VCaP (cell line): ENCODE measurements around the gene HNF1B.
"Not testable (repeated sequence)": the region's sequence is repeated elsewhere in the genome, so short reads cannot be mapped to it uniquely, and the experiment has no call there.

Source experiments
- H3K27ac ChIP-seq: fragments of 450-650 bp; 2 replicates; pipeline ENCODE4 v1.5.1; 2017
- CTCF ChIP-seq: fragments of 450-650 bp; conservative IDR thresholded peaks from 2 replicates; pipeline ENCODE4 v1.5.1; 2017; ENCODE audit warnings: mild to moderate bottlenecking, moderate library complexity

HNF1B gene

GRCh38 chr17:37693328-37693727 is 51.5 kb downstream of the HNF1B start:
- no peak for TF ChIP-seq CTCF
- no peak overlapping the region for H3K27ac ChIP-seq

- H3K27ac ChIP-seq, result no peak overlapping the region
- no peak for TF ChIP-seq CTCF
Measured at GRCh38 chr17:37691807-37692206, 53.1 kb downstream of the HNF1B start.

- TF ChIP-seq CTCF, result no peak
- no peak overlapping the region for H3K27ac ChIP-seq
Measured at GRCh38 chr17:37689317-37689716, 55.5 kb downstream of the HNF1B start.

- TF ChIP-seq CTCF, result no peak
- no peak overlapping the region for H3K27ac ChIP-seq
Measured at GRCh38 chr17:37683454-37683984, 61.3 kb downstream of the HNF1B start.

GRCh38 chr17:37682007-37682406 is 62.9 kb downstream of the HNF1B start:
- TF ChIP-seq CTCF, result no peak
- H3K27ac ChIP-seq, result no peak overlapping the region

GRCh38 chr17:37679995-37680394 is 64.9 kb downstream of the HNF1B start:
- not testable (repeated sequence) for H3K27ac ChIP-seq

- H3K27ac ChIP-seq, result no peak overlapping the region
- TF ChIP-seq CTCF, result no peak
Measured at GRCh38 chr17:37678036-37678435, 66.8 kb downstream of the HNF1B start.

GRCh38 chr17:37677021-37677420 is 67.8 kb downstream of the HNF1B start:
- no peak overlapping the region for H3K27ac ChIP-seq
- no peak for TF ChIP-seq CTCF
